SK-N-MC (cell line): ENCODE data around the gene MIEF2.
A peak's percentile ranks its signal among the peaks of the same experiment; 100 is the strongest.

Source experiments
- DNase-seq: peaks from one replicate; pipeline ENCODE4 v3.0.0-alpha.2; 2011; ENCODE audit warnings: low read depth, low spot score
- H3K27ac ChIP-seq: fragments of 200-600 bp; sonication (generic); 2 replicates; pipeline ENCODE4 v1.5.1; 2016; ENCODE audit warnings: mixed run types
- H3K36me3 ChIP-seq: fragments of 200-600 bp; sonication (generic); 2 replicates; pipeline ENCODE4 v1.6.1; 2017; ENCODE audit warnings: antibody characterized with exemption, low read length, mixed read lengths; ENCODE audit not compliant: insufficient read depth
- H3K4me3 ChIP-seq: fragments of 200-600 bp; sonication (generic); 2 replicates; pipeline ENCODE4 v1.5.1; 2016
- H3K9ac ChIP-seq: fragments of 200-600 bp; sonication (generic); 2 replicates; pipeline ENCODE4 v1.8.0; 2017; ENCODE audit warnings: mixed run types, mixed read lengths; ENCODE audit not compliant: insufficient read length
- H3K9me3 ChIP-seq: fragments of 200-600 bp; sonication (generic); 2 replicates; pipeline ENCODE4 v1.6.1; 2017; ENCODE audit warnings: low read depth, mild to moderate bottlenecking, antibody characterized with exemption, low read length, moderate library complexity, mixed read lengths
- EZH2 ChIP-seq: fragments of 200-600 bp; sonication (generic); IDR thresholded peaks from one replicate; pipeline ENCODE4 v1.6.1; 2017; ENCODE audit warnings: antibody characterized with exemption
- FOXP2 ChIP-seq: optimal IDR thresholded peaks from 2 replicates; pipeline ENCODE3; 2011; ENCODE audit warnings: mild to moderate bottlenecking, moderate library complexity; ENCODE audit not compliant: insufficient read depth; ENCODE audit errors: extremely low read length, control extremely low read depth
- POLR2AphosphoS5 ChIP-seq: IDR thresholded peaks from 2 replicates; pipeline ENCODE4 v1.6.1; 2012; ENCODE audit warnings: mild to moderate bottlenecking, low read depth, low read length, borderline replicate concordance

MIEF2 gene

GRCh38 chr17:18315562-18315922, 55.1 kb downstream of the MIEF2 start:
- Histone ChIP-seq H3K9ac (peak overlapping the region; percentile 88), H3K36me3 (peaks cover 23% of the 10 kb centered on the region), H3K4me3 (peak overlapping the region; percentile 96), H3K27ac (peak overlapping the region; percentile 78), H3K9me3 (no peaks in the 10 kb centered on the region)
- no peak for DNase-seq
- TF ChIP-seq EZH2 (no peak), FOXP2 (no peak)

- Histone ChIP-seq H3K4me3 (peak overlapping the region; percentile 96), H3K9me3 (no peaks in the 10 kb centered on the region), H3K9ac (peak overlapping the region; percentile 88), H3K36me3 (peaks cover 20% of the 10 kb centered on the region), H3K27ac (no peak overlapping the region)
- no peak for TF ChIP-seq POLR2AphosphoS5
- TF ChIP-seq EZH2, result no peak
- no peak for TF ChIP-seq FOXP2
- no peak for DNase-seq
Observed at GRCh38 chr17:18315961-18316360, 55.5 kb downstream of the MIEF2 start.
